GM18520 (cell line): ENCODE data around the gene CSAD.
A peak's percentile ranks its signal among the peaks of the same experiment; 100 is the strongest.
"Not testable (repeated sequence)": the region's sequence is repeated elsewhere in the genome, so short reads cannot be mapped to it uniquely, and the experiment has no call there.

Experiments used
- ATAC-seq: cut with Tn5 transposase; IDR thresholded peaks from one replicate; pipeline ENCODE4 v1.9.1; 2021; ENCODE audit not compliant: unreplicated experiment

Gene CSAD

GRCh38 chr12:53181935-53182334, 1.2 kb upstream of the CSAD start:
- ATAC-seq: no peak

GRCh38 chr12:53180931-53181645, 363 bp upstream of the CSAD start:
- ATAC-seq: peak; percentile 32

GRCh38 chr12:53179687-53180219, 972 bp downstream of the CSAD start:
- no peak for ATAC-seq

GRCh38 chr12:53178803-53179202, 1.9 kb downstream of the CSAD start:
- ATAC-seq: not testable (repeated sequence)

GRCh38 chr12:53177447-53177846, 3.3 kb downstream of the CSAD start:
- not testable (repeated sequence) for ATAC-seq

GRCh38 chr12:53176750-53177149, 4.0 kb downstream of the CSAD start:
- ATAC-seq: no peak

- no peak for ATAC-seq
These were observed 5.7 kb downstream of the CSAD start for GRCh38 chr12:53174881-53175491.

- ATAC-seq: no peak
These were observed 7.5 kb downstream of the CSAD start for GRCh38 chr12:53173085-53173715.

- ATAC-seq: no peak
These were observed 8.4 kb downstream of the CSAD start for GRCh38 chr12:53172352-53172751.

- no peak for ATAC-seq
These were observed 8.9 kb downstream of the CSAD start for GRCh38 chr12:53171725-53172329.

GRCh38 chr12:53170876-53171724, 9.6 kb downstream of the CSAD start:
- ATAC-seq: no peak

GRCh38 chr12:53170215-53170614, 10.5 kb downstream of the CSAD start:
- ATAC-seq: no peak

GRCh38 chr12:53169644-53170043, 11.1 kb downstream of the CSAD start:
- no peak for ATAC-seq

GRCh38 chr12:53166837-53167236, 13.9 kb downstream of the CSAD start:
- ATAC-seq: no peak

- ATAC-seq: not testable (repeated sequence)
These were observed 17.7 kb downstream of the CSAD start for GRCh38 chr12:53163008-53163407.

- no peak for ATAC-seq
These were observed 19.4 kb downstream of the CSAD start for GRCh38 chr12:53161119-53161911.

- no peak for ATAC-seq
These were observed 20.1 kb downstream of the CSAD start for GRCh38 chr12:53160673-53161072.

- ATAC-seq: no peak
These were observed 20.7 kb downstream of the CSAD start for GRCh38 chr12:53160000-53160399.

GRCh38 chr12:53159195-53159839, 21.4 kb downstream of the CSAD start:
- ATAC-seq: peak; percentile 53
